D721Med (cell line): ENCODE data around the gene SLC66A1.

Experiments used
- DNase-seq: peaks from one replicate; pipeline ENCODE4 v3.0.0; 2011; ENCODE audit warnings: low spot score; ENCODE audit not compliant: insufficient read length
- FAIRE-seq: peaks from 2 replicates; lab custom pipeline; 2011; peaks lifted over from hg19 to GRCh38; lab: Jason Lieb, UNC
- TF ChIP-seq, protein P1 (sequence below): IDR thresholded peaks from 2 replicates; pipeline ENCODE4 v1.5.1; 2012; ENCODE audit warnings: mild to moderate bottlenecking, control low read depth; ENCODE audit not compliant: insufficient read depth; ENCODE audit errors: missing control alignments

The SLC66A1 gene

DNA sequence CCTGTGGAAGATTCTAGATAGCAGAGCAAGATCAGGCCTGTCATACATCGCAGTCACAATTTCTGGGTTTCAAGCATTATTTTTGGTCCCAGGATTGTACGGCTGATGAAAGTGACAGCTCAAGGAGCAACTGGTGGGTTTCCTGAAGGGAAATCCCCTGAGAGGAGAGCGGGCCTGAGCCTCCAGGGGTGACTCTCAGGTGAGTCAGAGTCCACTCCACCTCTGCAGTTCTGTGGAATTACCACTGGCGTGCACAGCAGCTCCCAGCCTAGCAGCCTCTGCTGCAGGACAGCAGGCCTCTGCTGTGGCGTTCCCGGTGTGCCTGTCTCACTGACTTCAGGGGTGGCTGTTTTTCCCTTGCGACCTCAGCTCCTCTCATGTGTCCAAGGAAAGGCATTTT lies 24.4 kb downstream of the SLC66A1 start:
- FAIRE-seq = no peak
- TF ChIP-seq, protein P1, sequence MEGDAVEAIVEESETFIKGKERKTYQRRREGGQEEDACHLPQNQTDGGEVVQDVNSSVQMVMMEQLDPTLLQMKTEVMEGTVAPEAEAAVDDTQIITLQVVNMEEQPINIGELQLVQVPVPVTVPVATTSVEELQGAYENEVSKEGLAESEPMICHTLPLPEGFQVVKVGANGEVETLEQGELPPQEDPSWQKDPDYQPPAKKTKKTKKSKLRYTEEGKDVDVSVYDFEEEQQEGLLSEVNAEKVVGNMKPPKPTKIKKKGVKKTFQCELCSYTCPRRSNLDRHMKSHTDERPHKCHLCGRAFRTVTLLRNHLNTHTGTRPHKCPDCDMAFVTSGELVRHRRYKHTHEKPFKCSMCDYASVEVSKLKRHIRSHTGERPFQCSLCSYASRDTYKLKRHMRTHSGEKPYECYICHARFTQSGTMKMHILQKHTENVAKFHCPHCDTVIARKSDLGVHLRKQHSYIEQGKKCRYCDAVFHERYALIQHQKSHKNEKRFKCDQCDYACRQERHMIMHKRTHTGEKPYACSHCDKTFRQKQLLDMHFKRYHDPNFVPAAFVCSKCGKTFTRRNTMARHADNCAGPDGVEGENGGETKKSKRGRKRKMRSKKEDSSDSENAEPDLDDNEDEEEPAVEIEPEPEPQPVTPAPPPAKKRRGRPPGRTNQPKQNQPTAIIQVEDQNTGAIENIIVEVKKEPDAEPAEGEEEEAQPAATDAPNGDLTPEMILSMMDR = no peak
- no peak for DNase-seq

DNA sequence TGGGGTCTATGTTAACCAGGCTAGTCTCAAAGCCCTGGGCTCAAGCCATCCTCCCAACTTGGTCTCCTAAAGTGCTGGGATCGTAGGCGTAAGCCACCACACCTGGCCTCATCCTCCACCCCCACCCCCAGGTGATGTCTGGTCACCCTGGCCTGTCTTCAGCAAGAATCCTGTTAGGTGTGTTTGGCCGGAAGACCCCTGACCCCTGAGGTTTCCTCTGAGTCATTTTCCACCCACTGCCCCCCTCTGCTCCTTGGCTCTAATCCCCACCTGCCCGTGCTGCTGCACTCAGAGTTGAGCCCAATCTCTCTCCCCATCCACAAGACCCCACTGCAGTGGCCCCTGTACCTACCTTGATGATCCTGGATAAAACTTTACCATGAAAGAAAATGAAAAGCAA lies 25.2 kb downstream of the SLC66A1 start:
- TF ChIP-seq, protein P1 = no peak
- no peak for DNase-seq
- FAIRE-seq = no peak

DNA sequence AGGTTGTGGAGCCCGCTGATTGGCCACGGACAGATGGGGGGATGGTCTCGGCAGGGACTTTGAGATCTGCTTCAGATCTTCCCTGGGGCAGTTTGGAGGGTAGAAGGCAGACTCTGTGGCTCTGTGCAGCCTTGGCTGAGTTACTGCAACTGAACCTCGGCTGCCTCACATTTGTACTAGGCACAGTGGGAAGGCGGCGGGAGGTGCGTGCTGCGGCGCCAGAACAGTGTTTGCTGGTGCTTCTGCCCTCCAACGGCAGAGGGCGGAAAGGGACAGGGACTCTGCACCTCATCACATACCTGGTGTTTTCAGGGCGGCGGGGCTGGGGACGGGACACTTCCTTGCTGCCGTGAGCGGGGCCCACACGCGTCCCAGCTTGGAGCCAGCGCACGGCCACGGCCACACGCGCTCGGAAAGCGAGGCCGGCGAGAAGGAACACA lies 26.2 kb downstream of the SLC66A1 start:
- FAIRE-seq (no peak), DNase-seq (no peak)
- TF ChIP-seq, protein P1 = no peak

DNA sequence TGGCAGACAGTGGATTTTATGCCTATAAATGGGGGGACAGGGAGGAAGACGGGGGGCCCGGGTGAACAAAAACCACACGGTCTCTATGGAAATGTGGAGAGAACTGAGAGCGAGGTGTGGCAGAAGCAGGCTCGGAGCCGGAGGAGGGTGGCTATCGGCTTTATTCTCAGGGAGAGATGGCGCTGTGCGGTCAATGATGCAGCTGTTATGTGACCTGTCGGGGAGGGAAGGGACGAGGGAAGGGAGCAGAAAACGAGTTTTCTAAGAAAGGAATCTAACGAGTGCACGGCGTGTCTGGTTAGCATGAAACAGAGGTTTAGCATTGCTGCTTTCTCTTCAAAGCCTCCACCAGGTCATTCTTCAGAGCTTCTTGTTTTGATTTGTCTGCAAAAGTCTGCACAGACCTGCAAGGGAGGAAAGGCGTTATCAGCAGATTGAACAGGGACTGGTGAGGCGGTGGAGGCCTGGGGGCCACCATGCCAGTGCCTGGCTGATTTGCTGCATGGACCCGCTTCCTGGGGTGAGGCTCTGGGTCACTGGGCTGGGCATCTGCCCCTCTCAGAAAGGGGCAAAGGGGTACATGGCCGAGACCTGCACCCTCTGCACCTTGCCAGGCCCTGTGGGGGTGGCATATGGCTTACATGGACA lies 27.2 kb downstream of the SLC66A1 start:
- DNase-seq (no peak), FAIRE-seq (no peak)
- TF ChIP-seq, protein P1 = no peak

DNA sequence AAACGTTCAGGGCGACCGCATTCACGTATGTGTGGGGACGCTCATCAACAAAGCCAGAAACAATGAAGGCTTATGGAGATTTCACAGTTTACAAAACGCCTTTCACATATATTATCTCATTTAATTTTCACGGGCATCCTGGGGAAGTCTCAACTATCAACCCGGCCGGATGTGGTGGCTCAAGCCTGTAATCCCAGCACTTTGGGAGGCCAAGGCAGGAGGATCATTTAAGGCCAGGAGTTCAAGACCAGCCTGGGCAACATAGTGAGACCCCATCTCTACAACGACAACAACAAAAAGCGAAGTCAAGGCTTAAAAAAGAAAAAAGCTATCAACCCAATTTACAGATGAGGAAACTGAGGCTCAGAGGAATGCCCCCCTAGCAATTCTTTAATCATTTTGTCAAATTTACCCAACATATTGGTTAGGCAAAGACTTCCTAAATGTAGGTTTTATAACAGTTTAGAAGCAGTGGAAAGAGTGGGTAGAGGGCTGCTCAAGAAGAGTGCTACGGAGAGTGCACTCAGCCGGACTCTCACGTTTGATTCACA lies 28.3 kb downstream of the SLC66A1 start:
- DNase-seq (no peak), FAIRE-seq (no peak)
- TF ChIP-seq, protein P1 = no peak

DNA sequence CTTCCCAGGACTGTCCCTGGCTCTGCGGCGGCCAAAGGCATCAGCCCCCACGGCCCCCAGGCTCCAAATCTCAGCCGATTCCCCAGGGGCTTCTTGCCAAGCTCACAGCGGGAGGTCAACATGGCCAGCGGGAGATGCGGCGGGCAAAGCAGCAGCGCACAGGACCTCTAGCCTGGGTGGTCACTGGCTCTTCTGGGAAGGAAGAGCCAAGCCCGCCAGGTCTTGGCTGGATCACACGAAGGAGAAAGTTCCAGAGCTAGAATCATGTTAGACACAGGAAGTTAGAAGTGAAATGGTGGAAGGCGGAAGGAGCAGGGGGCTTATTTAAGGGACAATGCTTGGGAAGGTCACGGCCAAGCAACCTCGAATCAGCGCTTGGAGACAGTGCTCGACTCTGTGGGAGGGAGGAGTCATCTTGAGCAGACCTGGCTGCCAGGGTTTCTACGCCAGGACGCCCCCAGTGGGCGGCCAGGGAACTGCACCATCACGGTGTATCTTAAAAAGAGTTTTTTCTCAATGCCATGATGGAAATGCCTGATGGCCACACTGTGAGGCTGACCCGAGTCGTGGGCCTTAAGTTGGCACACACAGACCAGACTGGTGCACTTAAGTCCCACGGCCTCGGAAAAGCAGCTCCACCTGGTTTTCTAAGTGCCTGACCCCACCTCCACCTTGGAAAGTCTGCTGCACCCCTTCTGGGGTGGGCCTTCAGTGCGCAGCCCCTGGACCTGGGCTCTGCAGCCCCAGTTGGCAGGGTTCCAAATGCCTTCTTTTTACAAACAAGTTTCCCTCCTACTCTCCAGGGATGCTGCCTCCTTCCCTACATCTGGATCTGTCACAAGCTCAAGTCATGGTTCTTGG lies 29.3 kb downstream of the SLC66A1 start:
- TF ChIP-seq, protein P1 = peak; percentile 72
- DNase-seq (peak; percentile 51), FAIRE-seq (no peak)
